SK-MEL-5 (cell line): ENCODE measurements around the gene UBE2O. TPM values are rescaled to one million over a fixed set of nuclear protein-coding genes. Genes with fewer than 3 reads are reported as not detected.

Source experiments
- DNase-seq: peaks from one replicate; pipeline ENCODE4 v3.0.0-alpha.2; 2016; ENCODE audit warnings: low read depth, low spot score
- in situ Hi-C: cut with HindIII; loops from 2 replicates; pipeline ENCODE4 v1.10.0; 2016; ENCODE audit warnings: low sequenced_read_pairs, high pct_unique_total_duplicates, low pct_unique_long_range_greater_than_20kb
- total RNA-seq: library from RNA; depleted of rRNA; stranded (reverse); fragments of >200 nt; shearing (Covaris generic); gene quantifications from 2 replicates; pipeline ENCODE4 v1.2.3, GENCODE V29; 2014

Gene UBE2O
- total RNA-seq, 1 experiment from 2014 or later: 30.7 TPM

- in situ Hi-C loops: no loop called here
- no peak for DNase-seq
These were observed 58.8 kb downstream of the UBE2O start for GRCh38 chr17:76394166-76394565.

GRCh38 chr17:76391200-76391715, 61.7 kb downstream of the UBE2O start:
- no peak for DNase-seq
- in situ Hi-C loops: no loop called here

DNA sequence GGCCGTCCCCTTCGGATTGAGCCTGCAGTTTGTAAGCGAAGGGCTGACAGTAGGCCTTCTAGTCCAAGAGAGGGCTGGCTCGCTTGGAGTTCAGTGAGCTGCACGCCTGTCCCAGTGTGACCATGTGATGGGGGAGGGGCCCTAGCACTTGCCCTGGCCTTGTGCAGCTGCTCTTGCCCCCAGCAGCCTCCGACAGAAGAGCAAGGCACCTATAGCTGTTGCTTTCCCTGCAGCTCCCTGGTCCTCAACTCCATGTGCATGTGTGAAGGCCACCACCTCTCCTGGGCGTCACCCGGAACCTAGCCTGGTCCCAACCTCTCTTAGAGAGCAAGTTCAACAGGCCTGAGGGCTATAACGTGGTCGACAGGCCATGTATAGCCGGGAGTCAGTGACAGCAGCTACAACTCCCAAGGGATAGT, 62.9 kb downstream of the UBE2O start:
- in situ Hi-C loops: no loop called here
- DNase-seq: no peak

DNA sequence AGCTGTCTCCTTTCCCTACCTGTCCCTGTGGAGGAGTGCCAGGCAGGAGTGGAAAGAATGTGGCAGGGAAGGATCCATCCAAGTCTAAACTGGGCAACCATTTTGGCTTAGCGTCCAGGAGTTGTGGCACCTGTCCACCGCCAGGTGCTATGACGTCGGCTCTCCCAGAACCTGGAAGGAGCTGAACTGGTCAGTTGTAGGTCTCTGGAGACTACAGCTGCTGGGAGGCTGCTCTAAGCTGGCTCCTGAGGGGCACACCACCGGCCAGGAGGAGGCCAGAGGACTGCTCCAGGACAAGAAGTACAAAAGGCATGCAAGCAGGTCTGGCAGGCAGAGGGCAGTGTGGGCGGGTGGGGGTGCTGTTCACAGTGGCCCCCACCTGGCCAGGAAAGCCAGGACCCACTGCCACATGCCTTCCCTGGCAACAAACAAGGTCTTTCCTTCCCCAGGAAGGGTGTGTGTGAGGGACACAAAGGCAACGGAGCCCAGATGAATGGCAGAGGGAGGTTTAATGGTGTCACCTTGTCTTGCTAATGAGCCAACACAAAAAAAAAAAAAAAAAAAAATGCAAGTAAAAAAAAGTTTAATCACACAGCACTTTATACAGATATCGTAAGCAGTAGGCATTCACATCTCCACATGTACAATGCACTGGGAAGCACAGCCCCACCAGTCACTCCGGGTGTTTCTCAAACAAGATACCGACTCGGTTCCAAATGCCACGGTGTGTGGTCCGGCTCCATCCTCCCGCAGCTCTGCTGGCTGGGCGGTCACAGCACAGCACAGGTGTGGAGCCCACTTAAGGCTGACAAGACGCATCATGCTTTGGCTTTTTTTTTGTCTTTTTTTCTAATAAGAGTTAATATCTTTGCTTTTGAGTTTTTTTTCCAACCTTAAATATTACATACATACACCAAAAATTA, 63.7 kb downstream of the UBE2O start:
- in situ Hi-C loops: no loop called here
- no peak for DNase-seq

DNA sequence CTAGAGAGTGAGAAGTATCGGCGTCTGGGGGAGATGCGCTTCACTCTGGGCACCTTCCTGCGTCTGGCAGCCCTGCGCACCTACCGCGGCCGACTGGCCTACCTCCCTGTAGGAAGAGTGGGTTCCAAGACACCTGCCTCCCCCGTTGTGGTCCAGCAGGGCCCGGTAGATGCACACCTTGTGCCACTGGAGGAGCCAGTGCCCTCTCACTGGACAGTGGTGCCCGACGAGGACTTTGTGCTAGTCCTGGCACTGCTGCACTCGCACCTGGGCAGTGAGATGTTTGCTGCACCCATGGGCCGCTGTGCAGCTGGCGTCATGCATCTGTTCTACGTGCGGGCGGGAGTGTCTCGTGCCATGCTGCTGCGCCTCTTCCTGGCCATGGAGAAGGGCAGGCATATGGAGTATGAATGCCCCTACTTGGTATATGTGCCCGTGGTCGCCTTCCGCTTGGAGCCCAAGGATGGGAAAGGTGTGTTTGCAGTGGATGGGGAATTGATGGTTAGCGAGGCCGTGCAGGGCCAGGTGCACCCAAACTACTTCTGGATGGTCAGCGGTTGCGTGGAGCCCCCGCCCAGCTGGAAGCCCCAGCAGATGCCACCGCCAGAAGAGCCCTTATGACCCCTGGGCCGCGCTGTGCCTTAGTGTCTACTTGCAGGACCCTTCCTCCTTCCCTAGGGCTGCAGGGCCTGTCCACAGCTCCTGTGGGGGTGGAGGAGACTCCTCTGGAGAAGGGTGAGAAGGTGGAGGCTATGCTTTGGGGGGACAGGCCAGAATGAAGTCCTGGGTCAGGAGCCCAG, 65.8 kb downstream of the UBE2O start:
- DNase-seq: no peak
- in situ Hi-C loops: no loop called here

DNA sequence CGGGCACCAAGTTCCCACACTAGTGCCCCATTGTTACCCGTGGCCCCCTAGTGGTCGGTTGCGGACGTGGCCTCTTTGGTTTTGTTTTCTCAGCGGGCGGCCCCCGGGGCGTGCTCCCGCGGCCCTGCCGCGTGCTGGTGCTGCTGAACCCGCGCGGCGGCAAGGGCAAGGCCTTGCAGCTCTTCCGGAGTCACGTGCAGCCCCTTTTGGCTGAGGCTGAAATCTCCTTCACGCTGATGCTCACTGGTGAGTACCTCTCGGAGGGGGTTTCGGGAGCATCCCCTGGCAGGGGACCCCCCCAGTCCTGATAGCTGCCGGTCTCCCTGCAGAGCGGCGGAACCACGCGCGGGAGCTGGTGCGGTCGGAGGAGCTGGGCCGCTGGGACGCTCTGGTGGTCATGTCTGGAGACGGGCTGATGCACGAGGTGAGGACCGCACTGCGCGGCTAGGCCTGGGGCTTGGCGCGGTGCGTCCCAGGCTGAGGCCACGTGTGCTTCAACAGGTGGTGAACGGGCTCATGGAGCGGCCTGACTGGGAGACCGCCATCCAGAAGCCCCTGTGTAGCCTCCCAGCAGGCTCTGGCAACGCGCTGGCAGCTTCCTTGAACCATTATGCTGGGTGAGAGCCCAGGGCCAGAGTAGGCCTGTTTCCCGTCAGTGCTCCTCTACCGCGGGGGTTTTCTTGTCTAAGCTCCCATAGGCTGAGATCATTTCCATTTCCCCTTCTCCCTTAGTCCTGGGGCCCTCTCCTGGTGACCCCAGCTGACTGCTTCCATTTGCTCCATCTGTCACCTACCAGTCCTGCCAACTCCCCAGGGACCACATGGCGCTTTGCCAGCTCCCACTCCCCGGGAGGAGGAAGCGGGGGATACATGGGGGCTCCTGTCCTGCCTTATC, 66.8 kb downstream of the UBE2O start:
- DNase-seq: peak; percentile 90
- in situ Hi-C loops: no loop called here

DNA sequence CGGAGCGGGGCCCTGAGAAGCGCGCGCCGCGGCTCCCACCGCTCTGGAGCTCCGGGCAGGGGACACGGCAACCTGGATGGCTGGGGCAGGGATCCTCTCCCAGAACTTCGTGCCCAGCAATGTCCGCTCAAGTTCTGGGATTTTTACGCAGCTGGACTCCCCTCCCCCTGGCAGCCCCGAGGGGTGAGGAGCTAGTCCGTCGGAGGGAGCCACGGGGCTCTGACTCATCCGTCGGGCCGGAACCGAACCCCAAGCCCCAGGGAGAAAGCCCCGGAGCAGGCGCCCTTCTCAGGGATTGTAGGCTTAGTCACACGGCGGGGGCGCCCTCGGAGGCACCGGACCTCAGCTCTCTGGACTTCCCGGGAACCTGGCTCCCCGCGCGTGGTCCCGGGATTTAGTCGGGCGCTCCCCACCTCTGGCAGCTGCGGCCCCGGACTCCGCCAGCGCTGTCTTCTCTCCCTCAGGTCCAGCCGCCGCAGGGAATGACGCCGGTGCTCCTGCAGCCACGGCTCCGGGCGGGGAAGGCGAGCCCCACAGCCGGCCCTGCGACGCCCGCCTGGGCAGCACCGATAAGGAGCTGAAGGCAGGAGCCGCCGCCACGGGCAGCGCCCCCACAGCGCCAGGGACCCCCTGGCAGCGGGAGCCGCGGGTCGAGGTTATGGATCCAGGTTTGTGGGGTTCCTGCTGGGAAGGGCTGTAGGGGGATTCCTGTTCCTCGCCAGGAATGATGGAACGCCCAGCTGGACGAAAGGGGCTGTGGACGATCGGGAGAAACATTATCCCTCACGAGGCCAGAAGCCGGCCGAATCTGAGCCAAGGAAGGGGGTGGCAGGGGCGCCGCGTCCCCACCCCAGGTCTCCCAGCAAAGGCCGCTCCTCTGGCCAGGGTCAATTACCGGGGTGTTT, 67.7 kb downstream of the UBE2O start:
- DNase-seq: peak; percentile 50
- in situ Hi-C loops: no loop called here

GRCh38 chr17:76384222-76384986, 68.5 kb downstream of the UBE2O start, which contains the start of gene SPHK1:
TSS of gene SPHK1 (plus strand) at chr17:76384609. CDS start at chr17:76385645, 1,036 bp downstream.
- DNase-seq: peak; percentile 83
- in situ Hi-C loops: no loop called here

GRCh38 chr17:76383546-76384221, 69.3 kb downstream of the UBE2O start:
- in situ Hi-C loops: no loop called here
- no peak for DNase-seq

GRCh38 chr17:76382803-76383545, 70.0 kb downstream of the UBE2O start:
- no peak for DNase-seq
- in situ Hi-C loops: no loop called here

DNA sequence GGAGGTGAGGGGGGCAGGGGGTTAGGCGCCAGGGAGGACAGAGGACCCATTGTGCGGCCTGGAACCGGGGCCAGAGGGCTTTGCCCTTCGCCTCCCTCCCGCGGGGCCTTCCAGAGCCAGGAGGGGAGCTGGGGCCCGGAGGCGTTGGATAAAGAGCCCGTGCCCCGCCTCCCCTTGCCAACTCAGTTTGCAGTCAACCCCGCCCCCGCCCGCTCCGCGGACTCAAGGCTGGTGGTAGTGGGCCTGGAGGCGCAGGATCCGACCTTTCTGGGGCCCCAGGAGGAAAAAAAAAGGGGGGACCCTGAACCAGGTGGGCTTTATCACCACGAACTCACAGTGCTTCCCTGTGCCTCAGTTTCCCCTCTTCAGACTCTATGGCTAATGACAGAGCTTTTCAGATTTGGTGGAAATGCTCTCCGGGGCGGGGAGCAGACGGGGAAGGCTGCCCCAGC, 70.6 kb downstream of the UBE2O start:
- DNase-seq: no peak
- in situ Hi-C loops: no loop called here

GRCh38 chr17:76381633-76382350, 71.2 kb downstream of the UBE2O start:
- in situ Hi-C loops: no loop called here
- no peak for DNase-seq

DNA sequence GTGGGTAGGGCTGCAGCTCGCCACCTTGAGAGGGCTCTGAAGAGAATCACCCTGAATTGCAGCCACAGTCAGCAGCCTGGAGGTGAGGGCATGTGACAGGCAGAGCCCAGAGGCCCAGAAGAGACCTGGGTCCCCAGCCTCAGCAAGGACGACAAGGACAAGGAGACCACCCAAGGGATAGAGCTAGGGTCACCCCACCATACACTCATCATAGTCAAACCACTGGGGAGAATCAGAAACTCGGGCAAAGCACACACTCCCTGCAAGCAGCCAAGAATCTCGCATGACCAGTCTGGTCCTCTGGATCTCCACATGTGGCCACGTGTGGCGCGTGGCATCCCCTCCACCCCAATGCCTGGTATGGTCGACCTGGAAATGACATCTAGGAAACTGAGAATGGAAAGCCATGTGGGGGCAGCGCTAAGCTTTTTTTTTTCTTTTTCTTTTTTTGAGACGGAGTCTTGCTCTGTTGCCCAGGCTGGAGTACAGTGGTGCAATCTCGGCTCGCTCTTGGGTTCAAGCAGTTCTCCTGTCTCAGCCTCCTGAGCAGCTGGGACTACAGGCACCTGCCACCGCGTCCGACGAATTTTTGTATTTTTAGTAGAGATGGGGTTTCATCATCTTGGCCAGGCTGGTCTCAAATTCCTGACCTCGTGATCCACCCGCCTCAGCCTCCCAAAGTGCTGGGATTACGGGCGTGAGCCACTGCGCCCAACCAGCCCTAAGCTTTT, 73.1 kb downstream of the UBE2O start:
- in situ Hi-C loops: no loop called here

GRCh38 chr17:76379275-76379641, 73.7 kb downstream of the UBE2O start:
- DNase-seq: no peak
- in situ Hi-C loops: no loop called here

More for the DNA sequence above, 73.1 kb downstream of the UBE2O start:
- no peak for DNase-seq
